ENCODE data around the gene DISC1.
"Not testable (repeated sequence)": the region's sequence is repeated elsewhere in the genome, so short reads cannot be mapped to it uniquely, and the experiment has no call there.

- TF ChIP-seq CTCF, EP300, POLR2A (IDR thresholded peaks at IDR 0.05): not testable (repeated sequence)
Measured at GRCh38 chr1:231625042-231625441, 1.5 kb upstream of the DISC1 start.
